ENCODE data around the gene TBC1D2.

- TF ChIP-seq HNF4G (IDR thresholded peaks at IDR 0.05) (no peak), CTCF (IDR thresholded peaks at IDR 0.05; ENCODE audit: low read depth, low read length, missing input control) (no peak), ATF3 (IDR thresholded peaks at IDR 0.05) (no peak), REST (IDR thresholded peaks at IDR 0.05) (no peak), TAF1 (conservative IDR thresholded peaks at IDR 0.05) (no peak), JUND (IDR thresholded peaks at IDR 0.05) (no peak), YY1 (IDR thresholded peaks at IDR 0.05) (no peak), GABPA (IDR thresholded peaks at IDR 0.05 in 1 of 2, conservative IDR thresholded peaks at IDR 0.05 in 1 of 2) (no peak)
Observed at GRCh38 chr9:98280574-98280973, 25.1 kb upstream of the TBC1D2 start.

Data from liver (tissue), 3 donors.